ENCODE measurements around the gene CEP55. TPM values are rescaled to one million over a fixed set of nuclear protein-coding genes. Genes with fewer than 3 reads are reported as not detected.

CEP55 gene
- total RNA-seq, 1 experiment from 2014 or later: 68.5 TPM

GRCh38 chr10:93548376-93549071 is 52.1 kb downstream of the CEP55 start:
- TF ChIP-seq EZH2 (IDR thresholded peaks at IDR 0.05; ENCODE audit: borderline replicate concordance, low read depth, low read length, poor library complexity, severe bottlenecking): no peak
- TF ChIP-seq, protein P1, sequence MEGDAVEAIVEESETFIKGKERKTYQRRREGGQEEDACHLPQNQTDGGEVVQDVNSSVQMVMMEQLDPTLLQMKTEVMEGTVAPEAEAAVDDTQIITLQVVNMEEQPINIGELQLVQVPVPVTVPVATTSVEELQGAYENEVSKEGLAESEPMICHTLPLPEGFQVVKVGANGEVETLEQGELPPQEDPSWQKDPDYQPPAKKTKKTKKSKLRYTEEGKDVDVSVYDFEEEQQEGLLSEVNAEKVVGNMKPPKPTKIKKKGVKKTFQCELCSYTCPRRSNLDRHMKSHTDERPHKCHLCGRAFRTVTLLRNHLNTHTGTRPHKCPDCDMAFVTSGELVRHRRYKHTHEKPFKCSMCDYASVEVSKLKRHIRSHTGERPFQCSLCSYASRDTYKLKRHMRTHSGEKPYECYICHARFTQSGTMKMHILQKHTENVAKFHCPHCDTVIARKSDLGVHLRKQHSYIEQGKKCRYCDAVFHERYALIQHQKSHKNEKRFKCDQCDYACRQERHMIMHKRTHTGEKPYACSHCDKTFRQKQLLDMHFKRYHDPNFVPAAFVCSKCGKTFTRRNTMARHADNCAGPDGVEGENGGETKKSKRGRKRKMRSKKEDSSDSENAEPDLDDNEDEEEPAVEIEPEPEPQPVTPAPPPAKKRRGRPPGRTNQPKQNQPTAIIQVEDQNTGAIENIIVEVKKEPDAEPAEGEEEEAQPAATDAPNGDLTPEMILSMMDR (conservative IDR thresholded peaks at IDR 0.05; ENCODE audit: low read depth, low read length): no peak
- Histone ChIP-seq H3K4me3 (ENCODE audit: low read depth, low read length, poor library complexity, severe bottlenecking) (no peak overlapping the region), H3K4me1 (ENCODE audit: insufficient read depth, low read length, poor library complexity, severe bottlenecking) (no peaks in the 10 kb centered on the region), H3K9me3 (ENCODE audit: low read depth, low read length, poor library complexity, severe bottlenecking) (no peaks in the 10 kb centered on the region), H3K27ac (ENCODE audit: low read depth, low read length, poor library complexity, severe bottlenecking) (no peak overlapping the region), H3K36me3 (ENCODE audit: insufficient read depth, low read length, poor library complexity, severe bottlenecking) (no peaks in the 10 kb centered on the region), H3K27me3 (replicated peaks; ENCODE audit: insufficient read depth, low read depth, low read length, poor library complexity) (peaks cover 4% of the 10 kb centered on the region)
- ChIA-PET CTCF (no interaction called here), POLR2A (ENCODE audit: low non-redundant PET) (no interaction called here)
- intact Hi-C loops (cut with micrococcal nuclease; ENCODE audit: unreplicated experiment): no loop called here
- DNase-seq (ENCODE audit: low spot score): no peak
- no TSS peak for BruUV-seq (replicated peaks)

DNA sequence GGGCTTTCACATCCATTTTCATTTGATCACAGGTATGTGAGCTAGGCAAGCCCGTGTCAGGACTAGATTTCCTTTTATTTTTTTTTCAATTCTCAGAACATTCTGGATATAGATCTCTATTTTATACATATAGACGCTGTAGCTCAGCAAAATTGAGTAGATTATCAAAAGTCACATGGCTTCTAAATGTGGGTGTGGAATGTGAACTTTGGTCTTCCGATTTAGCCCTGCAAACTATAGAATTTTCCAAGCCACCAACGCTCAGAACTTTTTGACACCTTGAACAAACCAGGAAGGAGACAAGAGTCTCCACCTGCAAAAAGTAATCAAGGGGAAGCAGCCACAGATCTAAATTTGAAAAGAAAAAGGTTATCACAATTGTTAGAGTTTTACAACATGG is 54.2 kb downstream of the CEP55 start:
- intact Hi-C loops (cut with micrococcal nuclease; ENCODE audit: unreplicated experiment): no loop called here

DNA sequence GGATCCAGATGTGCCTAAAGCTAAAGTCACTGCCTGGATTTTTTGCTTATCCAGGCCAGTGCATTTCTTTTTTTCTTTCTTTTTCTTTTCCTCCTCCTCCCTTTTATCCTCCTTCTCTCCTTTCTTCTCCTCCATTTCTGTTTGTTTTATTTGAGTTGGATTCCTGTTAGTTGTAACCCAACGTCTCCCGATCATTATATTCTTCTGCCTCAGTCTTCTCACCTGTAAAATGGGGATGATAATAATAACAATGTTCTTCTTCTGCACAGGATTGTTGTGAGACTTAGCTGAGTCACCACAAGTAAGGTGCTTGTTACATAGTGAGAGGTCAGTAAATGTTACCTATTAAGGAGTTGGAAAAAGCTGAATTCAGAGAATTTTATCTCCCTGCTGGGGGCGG is 56.4 kb downstream of the CEP55 start:
- no peaks in the 10 kb centered on the region for H3K36me3 ChIP-seq (ENCODE audit: insufficient read depth, low read length, poor library complexity, severe bottlenecking)
- no peaks in the 10 kb centered on the region for H3K27me3 ChIP-seq (replicated peaks; ENCODE audit: insufficient read depth, low read depth, low read length, poor library complexity)
- BruUV-seq (replicated peaks): no TSS peak
- no peak for DNase-seq (ENCODE audit: low spot score)
- ChIA-PET CTCF (no interaction called here), POLR2A (ENCODE audit: low non-redundant PET) (no interaction called here)
- TF ChIP-seq, protein P1 (conservative IDR thresholded peaks at IDR 0.05; ENCODE audit: low read depth, low read length): no peak
- no peak for TF ChIP-seq EZH2 (IDR thresholded peaks at IDR 0.05; ENCODE audit: borderline replicate concordance, low read depth, low read length, poor library complexity, severe bottlenecking)
- intact Hi-C loops (cut with micrococcal nuclease; ENCODE audit: unreplicated experiment): no loop called here
- no peak overlapping the region for H3K27ac ChIP-seq (ENCODE audit: low read depth, low read length, poor library complexity, severe bottlenecking)
- H3K4me1 ChIP-seq (ENCODE audit: insufficient read depth, low read length, poor library complexity, severe bottlenecking): no peaks in the 10 kb centered on the region
- no peaks in the 10 kb centered on the region for H3K9me3 ChIP-seq (ENCODE audit: low read depth, low read length, poor library complexity, severe bottlenecking)
- no peak overlapping the region for H3K4me3 ChIP-seq (ENCODE audit: low read depth, low read length, poor library complexity, severe bottlenecking)

More for the DNA sequence above, 54.2 kb downstream of the CEP55 start:
- ChIA-PET CTCF (no interaction called here), POLR2A (ENCODE audit: low non-redundant PET) (no interaction called here)
- Histone ChIP-seq H3K36me3 (ENCODE audit: insufficient read depth, low read length, poor library complexity, severe bottlenecking) (no peaks in the 10 kb centered on the region), H3K4me3 (ENCODE audit: low read depth, low read length, poor library complexity, severe bottlenecking) (no peak overlapping the region), H3K9me3 (ENCODE audit: low read depth, low read length, poor library complexity, severe bottlenecking) (no peaks in the 10 kb centered on the region), H3K4me1 (ENCODE audit: insufficient read depth, low read length, poor library complexity, severe bottlenecking) (no peaks in the 10 kb centered on the region), H3K27me3 (replicated peaks; ENCODE audit: insufficient read depth, low read depth, low read length, poor library complexity) (peaks cover 4% of the 10 kb centered on the region), H3K27ac (ENCODE audit: low read depth, low read length, poor library complexity, severe bottlenecking) (no peak overlapping the region)
- BruUV-seq (replicated peaks): no TSS peak
- DNase-seq (ENCODE audit: low spot score): no peak
- TF ChIP-seq, protein P1 (conservative IDR thresholded peaks at IDR 0.05; ENCODE audit: low read depth, low read length): no peak
- no peak for TF ChIP-seq EZH2 (IDR thresholded peaks at IDR 0.05; ENCODE audit: borderline replicate concordance, low read depth, low read length, poor library complexity, severe bottlenecking)
